ENCODE data around the gene CTNNA2.
A peak's percentile ranks its signal among the peaks of the same experiment; 100 is the strongest.

Gene CTNNA2

DNA sequence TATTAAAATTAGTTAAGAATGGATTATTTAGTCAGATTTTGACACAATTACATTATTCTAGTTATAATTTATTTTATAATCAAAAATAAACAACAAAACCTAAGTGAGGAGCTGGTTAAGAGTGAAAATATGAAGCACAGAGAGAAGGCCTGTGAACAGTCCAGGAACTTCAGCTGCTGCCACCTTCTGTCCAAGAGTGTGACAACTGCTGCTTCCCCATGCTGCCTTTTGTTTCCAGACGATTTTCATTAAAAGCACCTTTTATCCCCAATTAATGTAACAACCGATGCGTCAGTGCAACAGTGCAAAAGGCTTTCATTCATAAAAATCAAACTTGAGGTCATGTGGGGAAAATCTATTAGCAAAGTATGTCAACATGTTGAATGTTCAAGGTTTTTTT, 363.6 kb downstream of the CTNNA2 start:
- no peak for ATAC-seq
- TF ChIP-seq PPARA (CRISPR knock-in tag; IDR thresholded peaks at IDR 0.05; ENCODE audit: borderline replicate concordance) (no peak), ZNF70 (CRISPR knock-in tag; IDR thresholded peaks at IDR 0.05) (no peak), PATZ1 (CRISPR knock-in tag; IDR thresholded peaks at IDR 0.05; ENCODE audit: borderline replicate concordance) (no peak), TOX (CRISPR knock-in tag; IDR thresholded peaks at IDR 0.05; ENCODE audit: borderline replicate concordance) (no peak), CSDC2 (CRISPR knock-in tag; IDR thresholded peaks at IDR 0.05) (no peak)
- TF ChIP-seq, protein P1, sequence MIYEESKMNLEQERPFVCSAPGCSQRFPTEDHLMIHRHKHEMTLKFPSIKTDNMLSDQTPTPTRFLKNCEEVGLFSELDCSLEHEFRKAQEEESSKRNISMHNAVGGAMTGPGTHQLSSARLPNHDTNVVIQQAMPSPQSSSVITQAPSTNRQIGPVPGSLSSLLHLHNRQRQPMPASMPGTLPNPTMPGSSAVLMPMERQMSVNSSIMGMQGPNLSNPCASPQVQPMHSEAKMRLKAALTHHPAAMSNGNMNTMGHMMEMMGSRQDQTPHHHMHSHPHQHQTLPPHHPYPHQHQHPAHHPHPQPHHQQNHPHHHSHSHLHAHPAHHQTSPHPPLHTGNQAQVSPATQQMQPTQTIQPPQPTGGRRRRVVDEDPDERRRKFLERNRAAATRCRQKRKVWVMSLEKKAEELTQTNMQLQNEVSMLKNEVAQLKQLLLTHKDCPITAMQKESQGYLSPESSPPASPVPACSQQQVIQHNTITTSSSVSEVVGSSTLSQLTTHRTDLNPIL (CRISPR knock-in tag; IDR thresholded peaks at IDR 0.05; ENCODE audit: low read depth): no peak

DNA sequence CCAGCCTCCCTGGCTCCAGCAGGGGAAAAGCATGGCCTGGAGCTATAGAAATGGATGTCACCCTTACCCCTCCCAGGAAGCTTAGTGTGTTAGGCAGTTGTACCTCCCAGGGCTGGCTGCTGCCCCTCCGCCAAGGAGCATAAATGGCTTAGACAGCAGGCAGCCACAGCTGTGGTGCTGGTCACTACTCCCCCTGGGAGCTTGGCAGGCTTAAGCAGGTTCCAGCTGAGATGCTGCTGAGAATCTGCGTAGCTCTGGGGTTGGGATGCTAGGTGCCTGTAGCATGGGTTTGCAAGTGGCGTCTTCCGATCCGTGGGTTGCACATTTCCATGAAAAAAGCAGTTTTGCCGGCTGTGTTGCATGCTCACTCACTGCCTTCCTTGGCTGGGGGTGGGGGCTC, 369.7 kb downstream of the CTNNA2 start:
- ATAC-seq: no peak

GRCh38 chr2:79887747-79888374, 375.0 kb downstream of the CTNNA2 start:
- ATAC-seq: peak; percentile 78
- TF ChIP-seq, protein P2, sequence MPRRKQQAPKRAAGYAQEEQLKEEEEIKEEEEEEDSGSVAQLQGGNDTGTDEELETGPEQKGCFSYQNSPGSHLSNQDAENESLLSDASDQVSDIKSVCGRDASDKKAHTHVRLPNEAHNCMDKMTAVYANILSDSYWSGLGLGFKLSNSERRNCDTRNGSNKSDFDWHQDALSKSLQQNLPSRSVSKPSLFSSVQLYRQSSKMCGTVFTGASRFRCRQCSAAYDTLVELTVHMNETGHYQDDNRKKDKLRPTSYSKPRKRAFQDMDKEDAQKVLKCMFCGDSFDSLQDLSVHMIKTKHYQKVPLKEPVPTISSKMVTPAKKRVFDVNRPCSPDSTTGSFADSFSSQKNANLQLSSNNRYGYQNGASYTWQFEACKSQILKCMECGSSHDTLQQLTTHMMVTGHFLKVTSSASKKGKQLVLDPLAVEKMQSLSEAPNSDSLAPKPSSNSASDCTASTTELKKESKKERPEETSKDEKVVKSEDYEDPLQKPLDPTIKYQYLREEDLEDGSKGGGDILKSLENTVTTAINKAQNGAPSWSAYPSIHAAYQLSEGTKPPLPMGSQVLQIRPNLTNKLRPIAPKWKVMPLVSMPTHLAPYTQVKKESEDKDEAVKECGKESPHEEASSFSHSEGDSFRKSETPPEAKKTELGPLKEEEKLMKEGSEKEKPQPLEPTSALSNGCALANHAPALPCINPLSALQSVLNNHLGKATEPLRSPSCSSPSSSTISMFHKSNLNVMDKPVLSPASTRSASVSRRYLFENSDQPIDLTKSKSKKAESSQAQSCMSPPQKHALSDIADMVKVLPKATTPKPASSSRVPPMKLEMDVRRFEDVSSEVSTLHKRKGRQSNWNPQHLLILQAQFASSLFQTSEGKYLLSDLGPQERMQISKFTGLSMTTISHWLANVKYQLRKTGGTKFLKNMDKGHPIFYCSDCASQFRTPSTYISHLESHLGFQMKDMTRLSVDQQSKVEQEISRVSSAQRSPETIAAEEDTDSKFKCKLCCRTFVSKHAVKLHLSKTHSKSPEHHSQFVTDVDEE (CRISPR knock-in tag; IDR thresholded peaks at IDR 0.05): no peak
- TF ChIP-seq BACH2 (CRISPR knock-in tag; IDR thresholded peaks at IDR 0.05; ENCODE audit: borderline replicate concordance): no peak

More for the DNA sequence above, 369.7 kb downstream of the CTNNA2 start:
- TF ChIP-seq RARB (CRISPR knock-in tag; IDR thresholded peaks at IDR 0.05) (no peak), ZFP30 (CRISPR knock-in tag; IDR thresholded peaks at IDR 0.05) (no peak), ARNTL (CRISPR knock-in tag; IDR thresholded peaks at IDR 0.05; ENCODE audit: borderline replicate concordance, low read depth) (no peak), OSR1 (CRISPR knock-in tag; IDR thresholded peaks at IDR 0.05) (no peak), CSDC2 (CRISPR knock-in tag; IDR thresholded peaks at IDR 0.05) (no peak), ZNF565 (CRISPR knock-in tag; conservative IDR thresholded peaks at IDR 0.05; ENCODE audit: low read depth) (no peak), ZFP3 (CRISPR knock-in tag; IDR thresholded peaks at IDR 0.05) (no peak), ZNF70 (CRISPR knock-in tag; IDR thresholded peaks at IDR 0.05) (no peak), POU6F1 (CRISPR knock-in tag; IDR thresholded peaks at IDR 0.05; ENCODE audit: borderline replicate concordance, low read depth) (no peak), ZNF8 (CRISPR knock-in tag; IDR thresholded peaks at IDR 0.05) (no peak), BACH2 (CRISPR knock-in tag; IDR thresholded peaks at IDR 0.05; ENCODE audit: borderline replicate concordance) (no peak), TCF4 (CRISPR knock-in tag; IDR thresholded peaks at IDR 0.05; ENCODE audit: borderline replicate concordance) (no peak), GLIS3 (CRISPR knock-in tag; IDR thresholded peaks at IDR 0.05) (no peak)
- TF ChIP-seq, protein P2 (CRISPR knock-in tag; IDR thresholded peaks at IDR 0.05): no peak
